C4-2B (cell line): Measurements from ENCODE around the gene FAM180A.

ENCODE experiments used
- CTCF ChIP-seq: fragments of 450-650 bp; conservative IDR thresholded peaks from 2 replicates; pipeline ENCODE4 v1.5.1; 2017; ENCODE audit warnings: mild to moderate bottlenecking
- ZFX ChIP-seq: fragments of 450-650 bp; IDR thresholded peaks from 2 replicates; pipeline ENCODE4 v1.6.1; 2017

- TF ChIP-seq CTCF (no peak), ZFX (no peak)
Measured at GRCh38 chr7:135704698-135705097, 43.9 kb downstream of the FAM180A start.
